HG02642 (cell line): Measurements from ENCODE around the gene PDE11A.
"Not testable (repeated sequence)": the region's sequence is repeated elsewhere in the genome, so short reads cannot be mapped to it uniquely, and the experiment has no call there.

Source experiments
- ATAC-seq: cut with Tn5 transposase; IDR thresholded peaks from one replicate; pipeline ENCODE4 v1.9.1; 2021; ENCODE audit warnings: mild to moderate bottlenecking; ENCODE audit not compliant: unreplicated experiment, poor library complexity

Gene PDE11A

GRCh38 chr2:177887722-177888121, 184.9 kb downstream of the PDE11A start:
- no peak for ATAC-seq

- no peak for ATAC-seq
These were observed 185.8 kb downstream of the PDE11A start for GRCh38 chr2:177886824-177887223.

GRCh38 chr2:177885828-177886466, 186.6 kb downstream of the PDE11A start:
- no peak for ATAC-seq

GRCh38 chr2:177883177-177883576, 189.4 kb downstream of the PDE11A start:
- no peak for ATAC-seq

- ATAC-seq: no peak
These were observed 190.1 kb downstream of the PDE11A start for GRCh38 chr2:177882501-177882900.

GRCh38 chr2:177881921-177882320, 190.7 kb downstream of the PDE11A start:
- no peak for ATAC-seq

GRCh38 chr2:177881008-177881747, 191.4 kb downstream of the PDE11A start:
- no peak for ATAC-seq

- no peak for ATAC-seq
These were observed 192.3 kb downstream of the PDE11A start for GRCh38 chr2:177880285-177880684.

GRCh38 chr2:177876950-177877349, 195.6 kb downstream of the PDE11A start:
- no peak for ATAC-seq

GRCh38 chr2:177874686-177875085, 197.9 kb downstream of the PDE11A start:
- no peak for ATAC-seq

- no peak for ATAC-seq
These were observed 198.7 kb downstream of the PDE11A start for GRCh38 chr2:177873915-177874314.

- ATAC-seq: no peak
These were observed 200.3 kb downstream of the PDE11A start for GRCh38 chr2:177872286-177872685.

- no peak for ATAC-seq
These were observed 202.7 kb downstream of the PDE11A start for GRCh38 chr2:177869912-177870311.

- no peak for ATAC-seq
These were observed 203.4 kb downstream of the PDE11A start for GRCh38 chr2:177869209-177869608.

GRCh38 chr2:177868806-177869205, 203.8 kb downstream of the PDE11A start:
- ATAC-seq: no peak

GRCh38 chr2:177857538-177857937, 215.0 kb downstream of the PDE11A start:
- ATAC-seq: no peak

- no peak for ATAC-seq
These were observed 220.2 kb downstream of the PDE11A start for GRCh38 chr2:177852389-177852788.

- no peak for ATAC-seq
These were observed 229.4 kb downstream of the PDE11A start for GRCh38 chr2:177843188-177843587.

GRCh38 chr2:177842243-177842642, 230.3 kb downstream of the PDE11A start:
- no peak for ATAC-seq

GRCh38 chr2:177835418-177836204, 237.0 kb downstream of the PDE11A start:
- not testable (repeated sequence) for ATAC-seq
